ENCODE data around the gene SEC63.
A peak's percentile ranks its signal among the peaks of the same experiment; 100 is the strongest.
"Not testable (repeated sequence)": the region's sequence is repeated elsewhere in the genome, so short reads cannot be mapped to it uniquely, and the experiment has no call there.

Gene SEC63

GRCh38 chr6:107957909-107958688 is at the start of gene SEC63:
Gene SEC63, minus strand, starts transcription at chr6:107958208. Its CDS starts 199 bp downstream, at chr6:107958009.
- DNase-seq (ENCODE audit: low read depth in 3 of 3): peak; percentile 93 to 98 (median 95)

- no peak for DNase-seq (ENCODE audit: low read depth in 3 of 3)
Measured at GRCh38 chr6:108005961-108006360, 48.0 kb upstream of the SEC63 start.

- DNase-seq (ENCODE audit: low read depth in 3 of 3): no peak
Measured at GRCh38 chr6:108004861-108005260, 46.9 kb upstream of the SEC63 start.

DNA sequence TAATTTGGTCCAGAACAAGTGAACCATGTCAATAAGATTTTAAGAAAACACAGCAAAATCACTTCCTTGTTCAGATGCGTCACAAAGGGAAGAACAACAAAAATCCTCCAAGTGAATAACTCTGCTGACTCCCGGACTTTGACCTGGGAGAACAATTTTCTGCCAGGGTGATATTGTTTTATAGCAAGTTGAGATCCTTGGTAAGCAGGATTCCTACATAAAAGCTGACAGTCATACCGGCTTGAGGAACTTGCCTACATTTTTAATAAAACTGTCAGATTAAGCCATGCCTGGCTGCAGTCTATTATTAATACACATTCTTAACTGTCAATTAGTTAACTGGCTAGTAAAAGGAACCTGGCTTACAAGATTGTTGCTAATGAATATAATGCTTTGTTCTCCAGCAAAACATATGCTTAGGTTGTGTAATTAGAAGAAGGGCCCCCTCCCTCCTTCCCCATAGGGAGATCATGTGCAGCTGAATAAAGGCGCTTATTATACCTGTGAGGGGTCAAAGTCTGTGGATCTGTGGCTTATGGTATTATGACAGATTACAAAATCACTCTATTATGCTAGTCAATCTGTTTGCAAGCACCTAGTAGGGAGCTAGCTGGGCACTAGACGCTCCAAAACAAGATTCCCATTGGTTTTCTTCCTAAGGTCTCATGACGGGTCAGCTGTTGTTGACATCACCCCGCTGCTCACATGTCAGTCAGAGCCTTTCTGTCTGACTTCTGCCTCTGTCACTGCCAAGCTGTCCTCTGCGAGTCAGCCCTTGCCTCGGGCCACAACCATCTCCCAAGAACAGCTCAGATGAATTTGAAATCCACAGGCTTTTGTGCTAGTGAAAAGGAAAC is 44.6 kb upstream of the SEC63 start:
- no peak for DNase-seq (ENCODE audit: low read depth in 3 of 3)

DNA sequence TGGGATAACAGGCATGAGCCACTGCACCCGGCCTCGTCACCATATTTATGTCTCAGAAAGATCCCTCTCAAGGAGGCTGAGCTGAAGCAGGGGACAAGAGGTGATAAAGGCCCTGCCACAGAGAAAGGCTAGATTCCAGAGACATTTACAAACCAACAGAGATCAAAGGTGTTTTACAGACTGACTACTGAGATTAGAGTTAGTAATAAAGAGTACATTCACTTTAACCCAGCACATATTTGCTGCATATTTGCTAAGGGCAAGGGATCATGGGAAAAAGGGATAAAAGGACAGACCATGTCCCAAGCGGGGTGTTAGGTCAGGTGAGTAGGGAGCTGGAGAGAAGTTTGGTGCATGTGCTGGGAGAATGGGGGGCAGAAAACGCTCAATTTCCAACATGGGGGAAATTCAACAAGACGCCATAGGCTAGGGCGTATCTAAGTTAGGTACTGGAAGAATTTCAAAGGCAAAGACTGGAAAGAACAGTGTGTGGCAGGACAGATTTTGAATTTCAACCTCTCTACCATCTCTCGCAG is 43.8 kb upstream of the SEC63 start:
- DNase-seq (ENCODE audit: low read depth in 3 of 3): no peak

DNA sequence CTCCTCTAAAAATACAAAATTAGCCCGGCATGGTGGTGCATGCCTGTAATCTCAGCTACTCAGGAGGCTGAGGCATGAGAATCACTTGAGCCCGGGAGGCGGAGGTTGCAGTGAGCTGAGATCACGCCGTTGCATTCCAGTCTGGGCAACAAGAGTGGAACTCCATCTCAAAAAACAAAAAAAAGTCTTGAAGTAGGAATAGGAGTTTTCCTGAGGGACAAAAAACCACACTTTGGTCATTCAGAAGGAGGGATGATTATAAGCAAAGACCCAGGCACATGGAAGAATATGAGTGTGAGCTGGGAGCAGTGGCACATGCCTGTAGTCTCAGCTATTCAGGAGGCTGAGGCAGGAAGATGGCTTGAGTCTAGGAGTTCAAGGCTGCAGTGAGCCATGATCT is 42.3 kb upstream of the SEC63 start:
- DNase-seq (ENCODE audit: low read depth in 3 of 3): not testable (repeated sequence)

GRCh38 chr6:107999341-107999740 is 41.3 kb upstream of the SEC63 start:
- DNase-seq (ENCODE audit: low read depth in 3 of 3): no peak

GRCh38 chr6:107991772-107992550 is 34.0 kb upstream of the SEC63 start:
- DNase-seq (ENCODE audit: low read depth in 3 of 3): no peak

- no peak for DNase-seq (ENCODE audit: low read depth in 3 of 3)
Measured at GRCh38 chr6:107991061-107991460, 33.1 kb upstream of the SEC63 start.

- DNase-seq (ENCODE audit: low read depth in 3 of 3): not testable (repeated sequence)
Measured at GRCh38 chr6:107990587-107990986, 32.6 kb upstream of the SEC63 start.

DNA sequence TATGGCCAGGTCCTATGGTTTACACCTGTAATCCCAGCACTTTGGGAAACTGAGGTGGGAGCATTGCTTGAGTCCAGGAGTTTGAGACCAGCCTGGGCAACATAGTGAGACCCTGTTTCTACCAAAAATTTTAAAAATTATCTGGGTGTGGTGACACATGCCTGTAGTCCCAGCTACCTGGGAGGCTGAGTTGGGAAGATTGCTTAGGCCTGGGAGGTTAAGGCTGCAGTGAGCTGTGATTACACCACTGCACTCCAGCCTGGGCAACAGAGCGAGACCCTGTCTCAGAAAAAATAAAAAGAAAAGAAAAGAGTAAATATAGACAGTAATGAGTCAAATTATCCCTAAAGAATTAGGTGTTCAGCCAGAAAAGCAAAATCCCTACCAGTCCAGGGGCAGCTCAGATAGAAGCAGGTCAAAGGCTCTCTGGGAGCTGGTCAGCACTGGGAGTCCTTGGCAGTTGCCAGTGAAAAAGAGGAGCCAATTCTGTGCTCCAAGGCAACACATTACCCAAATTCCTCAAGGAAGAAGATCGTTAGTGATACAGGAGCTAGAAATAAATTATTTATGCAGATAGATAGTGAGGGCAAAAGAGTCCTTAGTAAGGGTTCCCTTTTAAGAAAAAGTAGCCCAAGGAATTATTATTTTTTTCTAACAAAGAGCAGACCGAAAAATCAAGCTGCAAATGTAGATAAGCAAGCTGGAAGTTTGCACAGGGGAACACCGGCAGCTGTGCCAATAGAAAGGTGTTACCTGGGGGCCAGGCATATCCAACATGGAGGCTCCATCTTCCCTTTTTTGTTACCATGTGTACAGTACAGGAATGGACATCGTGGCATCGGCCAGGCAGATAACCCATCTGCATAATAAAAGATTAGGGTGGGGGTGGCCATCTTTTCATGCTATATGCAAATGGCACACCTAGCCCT is 31.4 kb upstream of the SEC63 start:
- DNase-seq (ENCODE audit: low read depth in 3 of 3): no peak

DNA sequence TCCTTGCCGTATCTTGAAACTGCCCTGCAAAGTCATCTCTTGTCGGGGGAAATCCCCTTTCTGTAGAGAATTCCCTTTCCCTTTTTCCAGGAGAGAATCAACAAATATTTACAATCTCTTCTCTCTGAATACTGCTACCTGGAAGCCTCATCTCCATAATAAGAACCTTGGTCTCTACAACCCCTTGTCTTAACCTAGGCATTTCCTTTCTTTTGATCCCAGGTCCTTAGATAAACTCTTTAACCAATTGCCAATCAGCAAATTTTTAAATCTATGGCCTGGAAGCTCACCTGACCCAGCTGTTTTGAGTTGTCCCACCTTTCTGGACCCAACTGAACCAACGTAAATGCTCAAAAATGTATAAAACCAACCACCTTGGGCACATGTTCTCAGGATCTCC is 30.6 kb upstream of the SEC63 start:
- DNase-seq (ENCODE audit: low read depth in 3 of 3): no peak

DNA sequence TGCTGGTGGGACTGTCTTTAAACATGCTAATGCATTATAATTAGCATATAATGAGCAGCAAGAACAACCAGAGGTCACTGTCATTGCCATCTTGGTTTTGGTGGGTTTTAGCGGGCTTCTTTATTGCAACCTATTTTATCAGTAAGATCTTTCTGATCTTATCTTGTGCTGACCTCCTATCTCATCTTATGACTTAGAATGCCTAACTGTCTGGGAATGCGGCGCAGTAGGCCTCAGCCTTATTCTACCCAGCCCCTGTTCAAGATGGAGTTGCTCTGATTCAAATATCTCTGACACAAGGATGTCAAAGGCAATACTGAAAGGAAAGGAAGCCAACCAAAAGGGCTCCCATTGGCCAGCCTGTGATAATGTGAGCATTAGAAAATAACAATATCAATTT is 29.8 kb upstream of the SEC63 start:
- no peak for DNase-seq (ENCODE audit: low read depth in 3 of 3)

- DNase-seq (ENCODE audit: low read depth in 3 of 3): no peak
Measured at GRCh38 chr6:107985701-107986100, 27.7 kb upstream of the SEC63 start.

GRCh38 chr6:107983811-107984210 is 25.8 kb upstream of the SEC63 start:
- no peak for DNase-seq (ENCODE audit: low read depth in 3 of 3)

DNA sequence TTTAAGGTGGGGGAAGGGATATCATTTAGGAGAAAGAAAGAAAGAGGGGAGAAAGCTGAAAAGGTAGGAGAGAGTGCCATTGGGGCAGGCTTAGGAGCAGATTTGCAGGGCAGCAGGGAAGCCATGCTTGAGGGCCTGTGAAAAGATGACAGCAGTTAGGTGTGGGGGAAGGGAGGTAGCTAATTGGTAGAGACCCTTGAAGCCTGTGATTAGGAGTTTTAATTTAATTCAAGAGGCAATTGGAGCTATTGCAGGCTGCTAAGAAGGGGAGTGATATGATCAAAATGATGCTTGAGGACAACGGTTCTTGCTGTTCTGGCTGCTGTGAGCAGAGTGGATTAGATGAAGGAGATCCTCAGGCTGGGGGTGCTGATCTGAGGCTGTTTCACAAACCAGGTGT is 24.5 kb upstream of the SEC63 start:
- no peak for DNase-seq (ENCODE audit: low read depth in 3 of 3)

DNA sequence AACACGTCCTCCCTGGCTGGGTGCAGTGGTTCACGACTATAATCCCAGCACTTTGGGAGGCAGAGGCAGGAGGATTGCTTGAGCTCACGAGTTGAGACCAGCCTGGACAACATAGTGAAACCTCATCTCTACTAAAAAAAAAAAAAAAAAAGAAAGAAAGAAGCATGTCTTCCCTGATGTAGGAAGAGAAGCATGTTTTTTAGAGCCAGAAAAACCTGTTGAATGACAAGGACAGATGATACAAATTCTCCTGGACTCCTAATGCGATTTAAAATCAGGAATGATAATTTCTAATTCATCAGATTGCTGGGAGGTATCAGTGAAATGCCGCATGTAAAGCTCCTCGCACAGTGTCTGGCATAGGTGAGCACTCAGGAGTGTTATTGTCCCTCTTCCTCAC is 23.7 kb upstream of the SEC63 start:
- DNase-seq (ENCODE audit: low read depth in 3 of 3): no peak

GRCh38 chr6:107977283-107977682 is 19.3 kb upstream of the SEC63 start:
- DNase-seq (ENCODE audit: low read depth in 3 of 3): no peak

GRCh38 chr6:107976155-107976783 is 18.3 kb upstream of the SEC63 start:
- no peak for DNase-seq (ENCODE audit: low read depth in 3 of 3)

- no peak for DNase-seq (ENCODE audit: low read depth in 3 of 3)
Measured at GRCh38 chr6:107973594-107973993, 15.6 kb upstream of the SEC63 start.
